ENCODE results near the gene OSCP1. TPM values are rescaled to one million over a fixed set of nuclear protein-coding genes. Genes with fewer than 3 reads are reported as not detected.

The OSCP1 gene
- total and polyA plus RNA-seq, 2 donors (not counting 3 experiments of a cell fraction or from before 2014, with no cell fraction given): 4.6 to 8.3 TPM

DNA sequence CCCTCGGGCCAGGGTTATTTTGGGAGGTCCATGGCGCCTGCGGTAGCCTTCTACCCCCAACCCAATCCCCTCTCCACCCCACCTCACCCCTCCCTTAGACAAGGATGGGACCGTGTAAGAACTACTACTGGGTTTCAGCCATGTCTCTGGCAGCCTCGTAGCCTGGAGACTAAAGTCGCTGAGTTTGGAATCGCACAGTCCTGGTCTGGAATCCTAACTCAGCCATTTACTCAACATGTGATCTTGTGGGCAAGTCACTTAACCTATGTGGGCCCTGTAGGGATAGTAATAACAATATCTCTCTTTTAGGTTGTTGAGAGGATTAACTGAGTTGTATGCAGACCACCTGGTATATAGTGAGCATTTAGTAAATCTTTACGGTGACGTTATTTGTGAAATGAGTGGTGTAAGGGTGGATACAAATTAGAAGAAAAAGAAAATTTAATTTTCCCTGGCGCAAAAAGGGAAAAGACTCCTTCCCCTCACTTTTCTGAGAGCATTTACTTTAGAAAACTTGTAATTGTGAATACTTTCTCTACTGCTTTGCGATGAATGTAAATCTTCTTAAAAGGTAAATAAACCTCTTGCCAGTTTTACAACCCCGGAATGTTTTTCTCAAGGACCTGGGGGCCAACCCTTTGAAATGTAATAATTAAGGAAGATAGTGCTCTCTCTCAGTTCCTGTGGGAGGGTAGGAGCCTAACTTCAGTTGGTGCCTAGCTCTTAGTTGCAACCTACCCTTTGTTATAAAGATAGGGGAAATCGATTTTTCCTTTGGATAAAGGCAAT, 14.5 kb upstream of the OSCP1 start:
- dilution Hi-C loops (cut with MboI; ENCODE audit: extremely low pct_ligation_motif_present, low sequenced_read_pairs): no loop called here
- Histone ChIP-seq H3K9me3 (replicated peaks; ENCODE audit: control insufficient read depth, insufficient read depth, low read length) (no peaks in the 10 kb centered on the region), H3K9me1 (replicated peaks; ENCODE audit: control insufficient read depth, extremely low read depth, insufficient read depth, low read length) (no peaks in the 10 kb centered on the region), H3K27me3 (ENCODE audit: control insufficient read depth in 2 of 2, insufficient read depth in 2 of 2, low read length in 2 of 2) (no peaks in the 10 kb centered on the region), H3K36me3 (ENCODE audit: control insufficient read depth in 2 of 2, extremely low read depth in 1 of 2, insufficient read depth in 2 of 2, low read length in 2 of 2) (peaks cover 5 to 7% of the 10 kb centered on the region in 2 experiments), H4K20me1 (replicated peaks; ENCODE audit: control insufficient read depth, extremely low read depth, insufficient read depth, low read length) (no peaks in the 10 kb centered on the region), H3K4me3 (replicated peaks in 1 of 3; ENCODE audit: insufficient read depth in 1 of 3, low read depth in 1 of 3, low read length in 3 of 3) (peak overlapping the region; percentile 45 to 85 (median 63)), H3K4me1 (ENCODE audit: control insufficient read depth, extremely low read depth, insufficient read depth, low read length) (peaks cover 10% of the 10 kb centered on the region), H3K9ac (replicated peaks; ENCODE audit: extremely low read depth, insufficient read depth, low read length) (peak overlapping the region; percentile 92), H2AFZ (ENCODE audit: low read depth, low read length) (peak overlapping the region; percentile 89), H3K4me2 (ENCODE audit: insufficient read depth, low read length) (peak overlapping the region; percentile 77), H3K27ac (ENCODE audit: insufficient read depth, low read depth, low read length) (peak overlapping the region; percentile 87), H3K79me2 (ENCODE audit: control insufficient read depth, insufficient read depth, low read length) (peaks cover 13% of the 10 kb centered on the region)
- peak; percentile 12 for FAIRE-seq
- DNase-seq (ENCODE audit: low read depth, low spot score): no peak
- POLR2A ChIA-PET: interaction anchor here (1.1 kb wide), 1 partner anchor 14 kb away, joined by 7 read pairs; the partner anchor contains the start of gene OSCP1
- no peak for TF ChIP-seq GATA2 (IDR thresholded peaks at IDR 0.05; ENCODE audit: insufficient read depth, insufficient read length, low read depth, low read length)
- no peak for TF ChIP-seq POLR2A (IDR thresholded peaks at IDR 0.05; ENCODE audit: low read depth, low read length)
- TF ChIP-seq MYC (IDR thresholded peaks at IDR 0.05; ENCODE audit: low read depth, low read length): no peak
- no peak for TF ChIP-seq EZH2 (IDR thresholded peaks at IDR 0.05; ENCODE audit: borderline replicate concordance, low read depth, low read length, severe bottlenecking)
- no peak for TF ChIP-seq FOS (IDR thresholded peaks at IDR 0.05; ENCODE audit: borderline replicate concordance, insufficient read depth, low read length)
- TF ChIP-seq, protein P1, sequence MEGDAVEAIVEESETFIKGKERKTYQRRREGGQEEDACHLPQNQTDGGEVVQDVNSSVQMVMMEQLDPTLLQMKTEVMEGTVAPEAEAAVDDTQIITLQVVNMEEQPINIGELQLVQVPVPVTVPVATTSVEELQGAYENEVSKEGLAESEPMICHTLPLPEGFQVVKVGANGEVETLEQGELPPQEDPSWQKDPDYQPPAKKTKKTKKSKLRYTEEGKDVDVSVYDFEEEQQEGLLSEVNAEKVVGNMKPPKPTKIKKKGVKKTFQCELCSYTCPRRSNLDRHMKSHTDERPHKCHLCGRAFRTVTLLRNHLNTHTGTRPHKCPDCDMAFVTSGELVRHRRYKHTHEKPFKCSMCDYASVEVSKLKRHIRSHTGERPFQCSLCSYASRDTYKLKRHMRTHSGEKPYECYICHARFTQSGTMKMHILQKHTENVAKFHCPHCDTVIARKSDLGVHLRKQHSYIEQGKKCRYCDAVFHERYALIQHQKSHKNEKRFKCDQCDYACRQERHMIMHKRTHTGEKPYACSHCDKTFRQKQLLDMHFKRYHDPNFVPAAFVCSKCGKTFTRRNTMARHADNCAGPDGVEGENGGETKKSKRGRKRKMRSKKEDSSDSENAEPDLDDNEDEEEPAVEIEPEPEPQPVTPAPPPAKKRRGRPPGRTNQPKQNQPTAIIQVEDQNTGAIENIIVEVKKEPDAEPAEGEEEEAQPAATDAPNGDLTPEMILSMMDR (IDR thresholded peaks at IDR 0.05; ENCODE audit: extremely low read depth in 1 of 2, insufficient read depth in 1 of 2, low read depth in 1 of 2, low read length in 2 of 2): no peak
- no peak for TF ChIP-seq JUN (IDR thresholded peaks at IDR 0.05; ENCODE audit: borderline replicate concordance, insufficient read depth, insufficient read length, low read depth)
- TF ChIP-seq POLR2AphosphoS5 (IDR thresholded peaks at IDR 0.05; ENCODE audit: insufficient read depth, low read depth, low read length): no peak
- TF ChIP-seq, protein P2, sequence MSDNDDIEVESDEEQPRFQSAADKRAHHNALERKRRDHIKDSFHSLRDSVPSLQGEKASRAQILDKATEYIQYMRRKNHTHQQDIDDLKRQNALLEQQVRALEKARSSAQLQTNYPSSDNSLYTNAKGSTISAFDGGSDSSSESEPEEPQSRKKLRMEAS (IDR thresholded peaks at IDR 0.05; ENCODE audit: insufficient read depth, insufficient read length): no peak
- TSS peak; percentile 97 for BruUV-seq (replicated peaks)
- intact Hi-C loops (cut with micrococcal nuclease): loop anchor here (1.0 kb wide), 1 partner anchor 14 kb away; the partner anchor contains the start of gene OSCP1
- CTCF ChIA-PET: interaction anchor here (0.6 to 1.5 kb wide), 7 partner anchors 9 to 122 kb away, joined by 3 to 7 read pairs (median 3); partner anchors contain the start of gene OSCP1

All from endothelial cell of umbilical vein (primary cell).